Stimulated activated CD4-positive, alpha-beta T cell treated with anti-CD3 and anti-CD28 coated beads, Interleukin-1b, Interleukin-23, amount 100 ng/mL, for 24 hours (primary cell): ENCODE results near the gene KCNK7.
"Not testable (repeated sequence)": the region's sequence is repeated elsewhere in the genome, so short reads cannot be mapped to it uniquely, and the experiment has no call there.

Experiments
- DNase-seq, 4 experiments: peaks; one replicate each; pipeline ENCODE4 v3.0.0-alpha.2; 2020; ENCODE audit warnings: low read depth in 4 of 4, low spot score in 1 of 4

KCNK7 gene, protein sequence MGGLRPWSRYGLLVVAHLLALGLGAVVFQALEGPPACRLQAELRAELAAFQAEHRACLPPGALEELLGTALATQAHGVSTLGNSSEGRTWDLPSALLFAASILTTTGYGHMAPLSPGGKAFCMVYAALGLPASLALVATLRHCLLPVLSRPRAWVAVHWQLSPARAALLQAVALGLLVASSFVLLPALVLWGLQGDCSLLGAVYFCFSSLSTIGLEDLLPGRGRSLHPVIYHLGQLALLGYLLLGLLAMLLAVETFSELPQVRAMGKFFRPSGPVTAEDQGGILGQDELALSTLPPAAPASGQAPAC

DNA sequence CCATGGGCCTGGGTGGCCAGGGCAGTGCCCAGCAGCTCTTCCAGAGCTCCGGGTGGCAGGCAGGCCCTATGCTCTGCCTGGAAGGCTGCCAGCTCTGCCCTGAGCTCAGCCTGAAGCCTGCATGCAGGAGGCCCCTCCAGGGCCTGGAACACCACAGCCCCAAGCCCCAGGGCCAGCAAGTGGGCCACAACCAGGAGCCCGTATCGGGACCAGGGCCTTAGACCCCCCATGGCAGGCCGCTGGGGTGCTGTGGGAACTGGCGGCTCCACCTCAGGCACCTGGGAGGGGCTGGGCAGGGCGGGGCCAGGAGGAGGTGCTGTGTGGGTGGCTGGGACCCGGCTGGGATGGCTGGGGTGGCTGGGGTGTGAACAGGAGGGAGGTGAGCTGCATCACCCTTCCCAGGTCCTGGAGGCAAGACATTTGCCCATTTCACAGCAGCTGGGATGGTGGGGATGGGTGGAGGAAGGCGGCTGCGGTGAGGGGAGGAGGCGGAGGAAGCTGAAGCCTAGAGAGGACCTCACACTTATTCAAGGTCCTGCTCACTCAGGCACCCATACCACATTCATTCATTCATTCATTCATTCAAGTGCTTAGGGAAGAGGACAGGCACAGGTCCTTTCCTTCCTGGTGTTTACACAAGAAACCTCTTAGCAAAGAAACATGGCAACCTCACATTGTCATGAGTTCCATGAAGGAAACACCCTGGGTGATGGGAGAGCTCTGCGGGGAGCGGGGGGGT lies at the start of gene KCNK7:
KCNK7 (minus strand) TSS at position 258 of the 739 bp plus-strand sequence; CDS start at position 230, 28 bp downstream.
- no peak for DNase-seq

DNA sequence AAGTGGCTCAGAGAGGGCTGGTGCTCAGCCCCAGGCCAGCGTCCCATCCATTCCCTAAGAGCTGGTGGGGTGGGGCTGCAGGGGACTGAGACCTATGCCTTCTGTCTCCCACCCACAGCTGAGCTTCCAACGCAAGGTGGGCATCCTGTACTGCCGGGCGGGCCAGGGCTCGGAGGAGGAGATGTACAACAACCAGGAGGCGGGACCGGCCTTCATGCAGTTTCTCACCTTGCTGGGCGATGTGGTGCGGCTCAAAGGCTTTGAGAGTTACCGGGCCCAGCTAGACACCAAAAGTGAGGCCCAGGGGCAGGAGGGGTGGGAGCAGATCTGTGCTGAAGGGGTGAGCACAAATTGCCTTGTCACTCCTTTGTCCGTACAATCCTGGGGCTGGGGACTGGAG lies 49.2 kb upstream of the KCNK7 start:
- no peak for DNase-seq

DNA sequence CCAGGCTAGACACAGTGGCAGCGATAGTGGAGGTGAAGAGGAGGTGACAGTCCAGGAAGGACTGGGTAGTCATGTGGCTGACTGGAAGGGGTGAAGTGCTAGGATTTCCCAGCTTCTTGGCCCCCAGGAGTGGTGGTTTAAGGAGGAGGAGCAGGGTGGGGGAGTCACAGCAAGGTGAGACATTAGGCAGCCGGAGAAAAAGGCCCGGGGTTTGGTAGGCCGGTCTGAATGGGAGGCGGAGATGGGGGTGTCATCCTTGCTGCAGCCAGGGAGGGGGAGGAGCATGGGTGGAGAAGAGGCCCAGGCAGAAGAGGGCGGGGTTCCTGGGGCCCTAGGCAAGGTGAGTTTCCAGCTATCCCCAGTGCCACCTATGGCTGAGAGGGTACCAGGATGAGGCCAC lies 48.4 kb upstream of the KCNK7 start:
- no peak for DNase-seq

DNA sequence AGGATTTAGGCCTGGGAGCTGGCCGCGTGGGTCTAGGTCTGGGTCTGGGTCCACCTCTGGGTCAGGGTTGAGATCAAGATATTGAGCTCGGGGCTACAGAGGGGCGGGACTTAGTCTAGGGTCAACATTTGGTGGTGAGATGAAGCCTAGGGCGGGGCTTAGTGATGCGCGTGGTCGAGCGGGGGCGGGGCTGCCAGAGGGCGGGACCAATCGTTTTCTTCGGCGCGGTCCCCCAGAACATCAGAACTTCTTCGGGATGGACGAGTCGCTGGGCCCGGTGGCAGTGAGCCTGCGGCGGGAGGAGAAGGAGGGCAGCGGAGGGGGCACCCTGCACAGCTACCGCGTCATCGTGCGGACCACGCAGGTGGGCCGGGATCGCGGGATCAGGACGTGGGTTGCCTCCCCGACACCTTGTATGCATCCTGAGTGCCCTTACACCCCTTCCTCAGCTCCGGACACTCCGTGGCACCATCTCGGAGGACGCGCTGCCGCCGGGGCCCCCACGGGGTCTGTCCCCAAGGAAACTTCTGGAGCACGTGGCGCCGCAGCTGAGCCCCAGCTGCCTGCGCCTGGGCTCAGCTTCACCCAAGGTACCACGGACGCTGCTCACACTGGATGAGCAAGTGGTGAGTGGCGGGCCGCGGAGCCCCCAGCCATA lies 46.5 kb upstream of the KCNK7 start:
- DNase-seq = no peak

DNA sequence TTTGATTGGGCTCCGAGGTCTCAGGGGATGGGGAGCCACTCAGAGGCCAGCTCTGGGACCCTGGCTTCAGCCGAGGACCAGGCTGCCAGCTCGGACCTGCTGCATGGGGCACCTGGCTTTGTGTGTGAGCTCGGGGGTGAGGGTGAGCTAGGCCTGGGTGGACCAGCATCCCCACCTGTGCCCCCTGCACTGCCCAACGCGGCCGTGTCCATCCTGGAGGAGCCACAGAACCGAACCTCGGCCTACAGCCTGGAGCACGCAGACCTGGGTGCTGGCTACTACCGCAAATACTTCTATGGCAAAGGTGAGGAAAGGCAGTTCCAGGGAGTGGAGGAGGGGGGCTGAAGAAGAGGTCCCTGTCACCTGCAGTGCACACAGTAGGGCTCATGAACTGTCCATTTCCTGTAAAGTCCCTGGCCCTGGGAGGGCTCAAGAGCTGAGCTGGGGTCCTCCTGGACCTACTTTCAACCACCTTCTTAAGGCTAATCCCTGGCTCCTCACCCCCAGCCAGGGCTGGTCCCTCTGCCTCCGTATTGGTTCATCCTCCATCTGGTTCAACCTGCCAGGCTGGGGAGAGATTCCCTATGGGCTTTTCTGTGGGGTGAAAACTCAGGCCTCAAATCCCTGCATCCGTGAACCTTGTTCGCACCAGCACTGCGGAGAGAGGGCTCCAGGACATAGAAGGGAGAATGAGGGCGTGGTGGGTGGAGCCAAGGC lies 45.9 kb upstream of the KCNK7 start:
- no peak for DNase-seq

DNA sequence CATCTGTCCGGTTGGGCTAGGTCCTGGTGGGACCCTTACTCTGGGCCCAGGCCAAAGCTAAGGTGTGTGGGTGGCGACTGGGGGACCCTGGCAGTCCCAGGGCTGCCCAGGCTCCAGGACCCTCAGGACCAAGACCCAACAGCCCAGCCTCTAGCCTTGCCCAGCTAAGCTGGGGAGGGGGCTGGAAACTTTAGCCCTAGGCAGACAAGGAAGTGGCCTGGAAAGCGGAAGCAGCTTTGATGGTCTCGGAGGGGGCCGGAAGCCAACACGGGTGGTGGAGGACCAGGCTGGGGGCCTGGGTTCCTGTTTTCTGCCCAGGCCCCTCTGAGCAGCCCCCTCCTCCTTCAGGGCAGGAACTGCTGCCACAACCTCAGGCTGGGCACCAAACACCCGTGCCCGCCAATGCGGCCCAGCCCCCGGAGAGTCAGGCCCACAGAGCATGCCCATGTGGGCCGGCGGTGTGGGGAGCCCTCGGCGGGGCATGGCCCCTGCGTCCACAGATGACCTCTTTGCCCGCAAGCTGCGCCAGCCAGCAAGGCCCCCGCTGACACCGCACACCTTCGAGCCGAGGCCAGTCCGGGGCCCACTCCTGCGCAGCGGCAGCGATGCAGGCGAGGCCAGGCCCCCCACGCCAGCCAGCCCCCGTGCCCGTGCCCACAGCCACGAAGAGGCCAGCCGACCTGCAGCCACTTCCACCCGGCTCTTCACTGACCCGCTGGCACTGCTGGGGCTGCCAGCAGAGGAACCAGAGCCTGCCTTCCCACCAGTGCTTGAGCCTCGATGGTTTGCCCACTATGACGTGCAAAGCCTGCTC lies 45.1 kb upstream of the KCNK7 start:
- no peak for DNase-seq

DNA sequence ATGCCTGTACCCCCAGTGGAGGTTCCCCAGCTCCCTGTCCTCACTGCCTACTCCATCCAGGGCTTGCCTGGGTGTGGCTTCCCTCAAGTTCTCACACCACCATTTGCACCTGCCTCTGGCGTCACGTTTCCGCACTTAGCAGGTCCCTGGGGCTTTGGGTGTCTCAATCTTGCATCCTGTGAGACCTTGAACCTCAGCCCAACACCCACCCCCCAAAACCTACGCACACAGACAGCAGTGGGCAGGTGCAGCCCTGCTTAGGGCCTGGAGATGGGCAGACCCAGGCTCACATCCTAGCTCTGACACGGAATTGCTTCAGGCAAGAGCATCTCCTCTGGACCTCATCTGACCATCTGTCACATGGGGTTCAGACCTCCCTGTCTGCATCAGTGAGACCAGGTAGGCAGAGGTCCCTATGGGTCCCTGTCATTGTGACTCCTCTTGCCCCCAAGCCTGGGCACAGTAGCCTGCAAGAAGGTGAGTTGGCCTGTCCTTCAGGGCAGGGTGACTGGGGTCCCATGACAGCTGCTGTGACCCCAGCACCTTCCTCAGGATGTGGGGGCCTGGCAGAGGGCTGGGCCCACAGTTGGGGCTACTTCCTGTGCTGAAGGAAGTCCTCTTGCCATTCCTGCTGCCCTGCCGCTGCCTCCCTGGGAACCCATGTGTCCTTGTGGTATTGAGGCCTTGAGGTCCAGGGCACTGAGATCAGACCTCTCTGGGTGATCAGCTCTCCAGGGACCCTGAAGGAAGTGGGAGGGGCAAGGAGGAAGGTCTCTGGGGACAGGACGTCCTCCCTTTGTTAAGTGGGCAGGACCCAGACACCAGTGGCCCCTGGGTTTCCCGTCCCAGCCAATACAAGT lies 44.3 kb upstream of the KCNK7 start:
- no peak for DNase-seq

DNA sequence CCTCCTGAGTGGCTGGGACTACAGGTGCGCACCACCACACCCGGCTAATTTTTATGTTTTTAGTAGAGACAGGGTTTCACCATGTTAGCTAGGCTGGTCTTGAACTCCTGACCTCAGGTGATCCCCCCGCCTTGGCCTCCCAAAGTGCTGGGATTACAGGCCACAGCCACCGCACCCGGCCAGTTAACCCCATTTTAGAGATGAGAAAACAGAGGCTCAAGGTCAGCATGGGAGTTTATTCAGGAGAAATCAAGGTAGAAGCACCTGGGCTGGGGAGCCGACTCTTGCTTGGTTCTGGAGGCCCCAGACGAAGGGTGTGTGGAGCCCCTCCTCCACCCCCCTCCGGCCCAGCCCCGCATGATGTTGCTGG lies 43.6 kb upstream of the KCNK7 start:
- DNase-seq = not testable (repeated sequence)

DNA sequence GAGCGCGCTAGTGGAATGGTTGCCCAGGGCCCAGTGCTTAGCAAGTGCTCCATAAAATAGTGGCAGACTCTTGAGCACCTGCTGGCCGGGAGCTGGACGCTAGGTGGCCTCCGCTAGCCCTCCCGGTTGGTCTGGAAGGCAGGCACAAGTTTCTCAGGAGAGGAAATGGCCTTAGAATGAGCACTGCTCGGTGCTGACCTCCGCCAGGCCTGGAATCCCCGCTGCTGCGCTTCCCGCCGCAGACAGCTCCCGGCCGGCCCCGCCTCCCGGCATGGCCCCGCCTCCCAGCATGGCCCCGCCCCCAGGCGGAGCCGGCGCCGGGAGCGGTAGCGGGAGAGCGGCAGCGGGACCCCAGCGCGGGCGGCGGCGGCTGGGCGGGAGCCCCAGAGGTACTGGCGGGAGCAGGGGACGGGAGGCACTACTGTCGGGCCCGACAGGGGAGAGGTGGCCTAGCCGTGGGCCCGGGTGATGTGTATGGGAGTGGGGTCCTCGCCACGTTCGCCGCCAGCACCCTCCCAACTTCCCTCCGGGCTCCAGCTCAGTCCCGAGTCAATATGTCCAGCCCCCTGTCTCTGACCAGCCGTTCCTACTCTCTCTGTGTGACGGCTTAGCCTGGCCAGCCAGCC lies 42.3 kb upstream of the KCNK7 start, which contains the start of gene SIPA1:
SIPA1 (plus strand) TSS at position 308 of the 626 bp plus-strand sequence. CDS start 2,821 bp downstream, outside the sequence.
- peak in 3 of 4 experiments; percentile 60 to 70 (median 67) for DNase-seq

DNA sequence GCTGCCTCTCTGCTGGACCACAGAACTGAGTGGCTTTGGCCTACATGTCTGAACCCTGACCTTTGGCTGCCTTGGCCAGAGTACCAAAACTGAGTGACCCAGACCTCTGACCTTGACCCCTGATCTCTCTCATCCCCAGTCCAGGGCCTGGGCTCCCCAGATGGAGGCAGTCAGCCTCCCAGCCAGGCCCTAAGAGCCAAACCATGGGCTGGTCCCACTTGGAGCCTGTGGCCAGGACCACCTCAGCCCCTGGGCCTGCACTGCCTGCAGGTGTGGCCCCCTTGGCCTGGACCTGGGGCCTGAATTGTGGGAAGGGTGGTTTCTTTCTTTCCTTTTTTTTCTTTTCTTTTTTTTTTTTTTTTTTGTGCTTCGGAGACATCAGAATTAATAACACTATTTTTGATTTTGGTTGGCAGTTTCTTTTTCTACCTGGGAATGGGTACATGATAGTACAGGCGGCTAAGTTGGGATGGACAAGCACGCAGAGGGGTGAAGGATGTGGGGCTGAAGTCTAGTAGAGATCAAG lies 41.5 kb upstream of the KCNK7 start:
- DNase-seq = no peak

DNA sequence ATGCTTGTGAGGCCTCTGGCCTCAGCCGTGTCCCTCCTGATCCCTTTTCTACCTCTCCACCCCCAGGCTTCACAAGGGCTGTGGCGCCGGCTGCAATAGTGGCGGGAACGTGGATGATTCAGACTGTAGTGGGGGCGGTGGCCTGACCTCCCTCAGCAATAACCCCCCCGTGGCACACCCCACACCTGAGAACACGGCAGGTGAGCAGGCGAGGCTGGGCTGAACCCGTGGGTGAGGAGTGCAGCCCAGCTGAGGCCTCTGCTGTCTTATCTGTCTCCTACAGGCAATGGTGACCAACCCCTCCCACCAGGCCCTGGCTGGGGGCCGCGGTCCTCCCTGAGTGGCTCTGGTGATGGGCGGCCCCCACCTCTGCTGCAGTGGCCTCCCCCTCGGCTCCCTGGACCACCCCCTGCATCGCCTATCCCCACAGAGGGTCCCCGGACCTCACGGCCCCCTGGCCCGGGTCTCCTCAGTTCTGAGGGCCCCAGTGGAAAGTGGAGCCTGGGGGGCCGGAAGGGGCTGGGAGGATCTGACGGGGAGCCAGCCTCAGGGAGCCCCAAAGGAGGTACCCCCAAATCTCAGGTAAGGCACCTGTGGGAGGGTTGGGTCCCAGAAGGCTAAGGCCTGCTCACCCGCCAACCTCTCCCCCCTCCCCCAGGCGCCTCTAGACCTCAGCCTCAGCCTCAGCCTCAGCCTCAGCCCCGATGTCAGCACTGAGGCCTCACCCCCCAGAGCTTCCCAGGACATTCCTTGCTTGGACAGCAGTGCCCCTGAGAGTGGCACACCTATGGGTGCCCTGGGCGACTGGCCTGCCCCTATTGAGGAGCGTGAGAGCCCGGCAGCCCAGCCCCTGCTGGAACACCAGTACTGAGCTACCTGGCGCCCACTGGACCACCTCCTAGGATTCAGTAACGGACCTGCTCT lies 40.8 kb upstream of the KCNK7 start:
- DNase-seq = no peak

DNA sequence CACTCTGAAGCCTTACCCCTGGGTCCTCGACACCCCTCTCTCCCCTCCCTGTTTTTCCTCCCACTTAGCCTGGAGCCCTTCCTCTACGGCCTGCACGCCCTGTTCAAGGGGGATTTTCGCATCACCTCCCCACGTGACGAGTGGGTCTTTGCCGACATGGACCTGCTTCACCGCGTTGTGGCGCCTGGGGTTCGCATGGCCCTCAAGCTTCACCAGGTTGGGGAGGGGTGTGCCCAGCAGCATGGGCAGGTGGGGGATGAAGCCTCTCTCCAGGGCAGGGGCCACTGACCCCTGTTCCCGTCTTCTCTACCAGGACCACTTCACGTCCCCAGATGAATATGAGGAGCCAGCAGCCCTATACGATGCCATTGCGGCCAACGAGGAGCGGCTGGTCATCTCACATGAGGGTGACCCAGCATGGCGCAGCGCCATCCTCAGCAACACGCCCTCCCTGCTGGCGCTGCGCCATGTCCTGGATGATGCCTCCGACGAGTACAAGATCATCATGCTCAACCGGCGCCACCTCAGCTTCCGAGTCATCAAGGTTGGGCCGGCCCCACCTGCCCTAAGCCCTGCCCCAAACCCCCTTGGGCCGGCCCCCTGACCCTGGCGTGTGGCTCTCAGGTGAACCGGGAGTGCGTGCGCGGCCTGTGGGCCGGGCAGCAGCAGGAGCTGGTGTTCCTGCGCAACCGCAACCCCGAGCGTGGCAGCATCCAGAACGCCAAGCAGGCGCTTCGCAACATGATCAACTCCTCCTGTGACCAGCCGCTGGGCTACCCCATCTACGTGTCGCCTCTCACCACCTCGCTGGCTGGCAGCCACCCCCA lies 39.5 kb upstream of the KCNK7 start:
- no peak for DNase-seq

DNA sequence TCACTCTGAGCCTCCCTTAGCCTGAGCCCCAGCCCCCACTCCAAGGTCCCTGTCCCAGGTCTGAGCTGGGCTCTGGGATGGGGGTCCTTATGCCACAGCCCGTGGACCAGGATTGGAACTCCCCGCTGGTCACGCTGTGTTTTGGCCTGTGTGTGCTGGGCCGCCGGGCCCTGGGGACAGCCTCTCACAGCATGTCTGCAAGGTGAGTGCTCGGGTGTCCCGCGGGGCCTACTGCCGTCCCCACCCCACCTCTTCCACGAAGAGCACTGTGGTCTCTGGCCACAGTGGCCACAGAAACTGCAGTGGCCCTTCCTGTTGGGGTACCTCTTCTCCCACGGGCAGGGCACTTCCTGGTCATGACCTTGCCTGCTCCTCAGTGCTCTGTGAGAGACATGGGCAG lies 38.8 kb upstream of the KCNK7 start:
- no peak for DNase-seq

DNA sequence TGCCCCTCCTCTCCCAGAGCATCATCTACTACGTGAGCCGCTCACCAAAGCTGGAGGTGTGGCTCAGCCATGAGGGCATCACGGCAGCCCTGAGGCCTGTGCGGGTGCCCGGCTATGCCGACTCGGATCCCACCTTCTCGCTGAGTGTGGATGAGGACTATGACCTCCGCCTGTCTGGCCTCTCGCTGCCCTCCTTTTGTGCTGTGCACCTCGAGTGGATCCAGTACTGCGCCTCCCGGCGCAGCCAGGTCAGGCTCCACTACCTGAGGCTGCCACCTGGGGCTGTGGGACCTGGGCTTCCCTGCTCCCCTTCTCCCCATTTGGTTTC lies 38.5 kb upstream of the KCNK7 start:
- DNase-seq = no peak

DNA sequence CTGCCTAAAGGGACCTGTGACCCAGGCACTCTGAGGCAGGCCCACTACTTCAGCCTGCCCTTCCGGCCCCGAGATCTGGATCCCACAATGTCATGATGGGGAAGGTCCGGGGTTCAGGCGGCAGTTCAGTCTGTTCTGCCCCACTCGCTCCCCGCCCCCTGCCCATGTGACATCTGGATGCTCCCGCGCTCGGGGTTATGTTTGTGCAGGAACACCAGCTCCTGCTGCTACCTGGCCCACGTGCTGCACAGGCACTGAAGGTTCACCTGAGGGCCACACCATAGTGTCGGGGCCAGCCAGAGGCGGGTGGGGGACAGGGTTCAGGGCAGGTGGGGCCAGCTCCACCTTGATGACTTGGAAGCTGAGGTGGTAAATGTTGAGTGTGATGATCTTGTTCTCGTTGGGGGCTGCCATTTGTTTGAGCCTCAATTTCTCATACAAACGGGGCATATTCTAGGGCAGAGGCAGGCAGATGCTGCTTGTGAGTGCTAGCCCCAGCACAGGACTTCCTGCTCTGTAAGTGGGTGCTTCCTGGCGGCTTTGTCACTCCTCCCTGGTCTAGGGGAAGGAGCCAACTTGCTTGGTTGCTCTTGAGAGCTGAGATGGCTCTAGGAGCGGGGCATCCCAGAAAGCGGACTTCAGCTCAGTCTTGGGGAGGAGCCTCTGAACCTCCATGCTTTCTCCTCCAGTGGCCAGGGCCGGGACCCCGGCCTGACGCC lies 37.9 kb upstream of the KCNK7 start:
- no peak for DNase-seq

DNA sequence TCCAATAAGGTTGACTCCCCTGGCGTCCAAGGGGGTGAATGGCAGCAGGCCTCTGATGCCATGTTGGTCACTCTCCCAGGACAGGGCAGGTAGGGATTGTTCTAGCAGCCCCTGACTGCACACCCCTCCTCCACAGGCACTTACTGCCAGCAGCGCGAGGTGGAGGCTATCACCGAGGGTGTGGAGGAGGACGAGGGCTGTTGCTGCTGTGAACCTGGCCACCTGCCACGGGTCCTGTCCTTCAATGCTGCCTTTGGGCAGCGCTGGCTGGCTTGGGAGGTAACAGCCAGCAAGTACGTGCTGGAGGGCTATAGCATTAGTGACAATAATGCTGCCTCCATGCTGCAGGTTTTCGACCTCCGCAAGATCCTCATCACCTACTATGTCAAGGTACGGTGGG lies 34.6 kb upstream of the KCNK7 start:
- no peak for DNase-seq

DNA sequence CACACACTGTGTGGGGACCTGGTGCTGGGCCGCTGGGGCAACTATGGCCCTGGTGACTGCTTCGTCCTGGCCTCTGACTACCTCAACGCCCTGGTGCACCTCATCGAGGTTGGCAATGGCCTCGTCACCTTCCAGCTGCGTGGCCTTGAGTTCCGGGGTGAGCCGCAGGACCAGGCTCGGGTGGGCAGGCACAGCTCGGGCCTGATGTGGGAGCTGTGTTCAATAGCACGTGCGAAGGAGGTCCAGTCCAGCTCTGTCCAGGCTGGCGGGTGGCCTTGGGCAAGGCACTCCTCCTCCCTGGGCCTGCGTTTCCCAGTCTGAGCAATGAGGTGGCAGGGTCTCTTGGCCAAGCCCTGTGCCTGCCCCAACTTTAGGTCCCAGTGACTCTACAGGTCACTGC lies 34.0 kb upstream of the KCNK7 start:
- no peak for DNase-seq
